Stomach (tissue), 9 donors: ENCODE measurements around the gene ALK. TPM values are rescaled to one million over a fixed set of nuclear protein-coding genes. Genes with fewer than 3 reads are reported as not detected.

ENCODE experiments used
- DNase-seq, 2 donors: peaks; one replicate each; pipeline versions ENCODE4 v3.0.0 to v3.0.0-alpha.2; 2013 to 2019
- H3K27ac ChIP-seq, 5 donors: fragments of 200-600 bp in 4 of 5; sonication (generic) in 4 of 5; one replicate each; pipeline ENCODE4 v1.5.1; 2013 to 2019; ENCODE audit warnings: mild to moderate bottlenecking in 1 of 5, moderate library complexity in 1 of 5
- H3K27me3 ChIP-seq, 3 donors: fragments of 200-600 bp; sonication (generic); one replicate each; pipeline ENCODE4 v1.5.1; 2017 to 2019; ENCODE audit warnings: mixed run types in 1 of 3
- H3K36me3 ChIP-seq, 4 donors: fragments of 200-600 bp; sonication (generic); 1 replicate in 3 of 4; 2 replicates in 1 of 4; pipeline ENCODE4 v1.5.1; 2016 to 2019
- H3K4me1 ChIP-seq, 4 donors: fragments of 200-600 bp; sonication (generic); one replicate each; pipeline ENCODE4 v1.5.1; 2016 to 2019
- H3K4me3 ChIP-seq, 4 donors: fragments of 200-600 bp; sonication (generic) in 3 of 4; one replicate each; pipeline ENCODE4 v1.5.1; 2016 to 2019; ENCODE audit warnings: mild to moderate bottlenecking in 1 of 4
- H3K9me3 ChIP-seq, 4 donors: fragments of 200-600 bp; sonication (generic); one replicate each; pipeline ENCODE4 v1.5.1; 2016 to 2019
- EP300 ChIP-seq: sonication (generic); formaldehyde crosslinking; IDR thresholded peaks from one replicate; pipeline ENCODE4 v1.6.1; 2017; ENCODE audit warnings: antibody characterized with exemption
- POLR2A ChIP-seq, 4 donors: fragments of 450-650 bp; IDR thresholded peaks; one replicate each; pipeline ENCODE4 v1.6.1; 2016; ENCODE audit warnings: antibody characterized with exemption in 4 of 4, control low read depth in 2 of 4, mild to moderate bottlenecking in 1 of 4, moderate library complexity in 1 of 4
- POLR2AphosphoS5 ChIP-seq, 3 donors: sonication (generic); formaldehyde crosslinking; IDR thresholded peaks; one replicate each; pipeline ENCODE4 v1.6.1; 2016; ENCODE audit warnings: antibody characterized with exemption in 3 of 3
- WGBS, 5 donors: extraction: QIAGEN DNeasy Blood & Tissue Kit in 3 of 5; methylation state at CpG; one replicate each; pipeline versions ENCODE4 v1.1.5 to v1.1.7; 2013 to 2018; 5-methylcytosine and 5-hydroxymethylcytosine counted together
- intact Hi-C: fragments of 100-400 bp; cut with DNase I; formaldehyde crosslinking; loops from one replicate; pipeline ENCODE4 v1.15.1; 2023; ENCODE audit warnings: low total_unique reads
- polyA plus RNA-seq, 3 donors: library from polyadenylated mRNA; stranded (reverse); fragments of 200-250 nt; gene quantifications; one replicate each; pipeline ENCODE4 v1.2.3, GENCODE V29; 2013
- total RNA-seq, 5 donors: library from RNA; depleted of rRNA; stranded (reverse); fragments of >200 nt; gene quantifications; one replicate each; pipeline versions ENCODE4 v1.1.0 to v1.2.3, GENCODE V29; 2014 to 2016
- TF ChIP-seq, protein P1 (sequence below), 7 experiments: fragments of 450-650 bp in 4 of 7; fragments of 200-600 bp in 3 of 7; sonication (generic) in 3 of 7; IDR thresholded peaks; one replicate each; pipeline ENCODE4 v1.5.1; 2016 to 2019; ENCODE audit warnings: antibody characterized with exemption in 7 of 7, control low read depth in 2 of 7, mild to moderate bottlenecking in 1 of 7
- donor health status: healthy with polysubstance abuse.
- donor health status: Bipolar disorder and iron deficiency.
- donor health status: healthy.

The ALK gene
- total and polyA plus RNA-seq, 8 donors = 0.13 to 0.92 TPM; not detected in 6

DNA sequence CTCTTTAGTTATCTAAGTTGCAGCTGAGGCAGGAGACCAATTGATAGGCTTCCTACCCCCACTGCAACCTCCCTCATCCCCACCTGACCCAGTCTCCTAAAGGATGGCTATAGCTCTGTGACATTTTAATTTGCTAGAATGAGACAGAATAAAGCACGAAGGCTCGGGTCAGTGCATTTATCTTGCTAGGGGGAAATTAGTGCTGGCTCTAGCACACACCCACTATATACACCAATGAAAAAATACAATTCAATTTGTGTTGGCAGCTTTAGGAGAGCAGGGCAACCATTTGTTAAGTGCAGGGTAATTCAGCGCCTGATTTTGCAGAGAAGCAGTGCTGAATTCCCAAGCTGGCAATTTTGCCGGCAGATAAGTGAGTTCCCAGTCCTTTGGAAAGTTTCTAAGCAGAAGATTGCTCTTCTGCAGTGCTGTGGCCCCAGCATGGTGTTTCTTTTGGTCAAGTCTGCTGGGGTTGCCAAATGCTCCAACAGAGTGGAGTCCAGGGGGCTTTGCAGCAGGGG lies 346.0 kb downstream of the ALK start:
- 81 to 93% (median 91%) methylated on average over 4 of the region's 4 CpGs for WGBS, 5 donors
- intact Hi-C loops = no loop called here
- H3K27ac ChIP-seq = no peak overlapping the region
- TF ChIP-seq EP300 = no peak
- TF ChIP-seq, protein P1, sequence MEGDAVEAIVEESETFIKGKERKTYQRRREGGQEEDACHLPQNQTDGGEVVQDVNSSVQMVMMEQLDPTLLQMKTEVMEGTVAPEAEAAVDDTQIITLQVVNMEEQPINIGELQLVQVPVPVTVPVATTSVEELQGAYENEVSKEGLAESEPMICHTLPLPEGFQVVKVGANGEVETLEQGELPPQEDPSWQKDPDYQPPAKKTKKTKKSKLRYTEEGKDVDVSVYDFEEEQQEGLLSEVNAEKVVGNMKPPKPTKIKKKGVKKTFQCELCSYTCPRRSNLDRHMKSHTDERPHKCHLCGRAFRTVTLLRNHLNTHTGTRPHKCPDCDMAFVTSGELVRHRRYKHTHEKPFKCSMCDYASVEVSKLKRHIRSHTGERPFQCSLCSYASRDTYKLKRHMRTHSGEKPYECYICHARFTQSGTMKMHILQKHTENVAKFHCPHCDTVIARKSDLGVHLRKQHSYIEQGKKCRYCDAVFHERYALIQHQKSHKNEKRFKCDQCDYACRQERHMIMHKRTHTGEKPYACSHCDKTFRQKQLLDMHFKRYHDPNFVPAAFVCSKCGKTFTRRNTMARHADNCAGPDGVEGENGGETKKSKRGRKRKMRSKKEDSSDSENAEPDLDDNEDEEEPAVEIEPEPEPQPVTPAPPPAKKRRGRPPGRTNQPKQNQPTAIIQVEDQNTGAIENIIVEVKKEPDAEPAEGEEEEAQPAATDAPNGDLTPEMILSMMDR (IDR thresholded peaks at IDR 0.05) = no peak
- TF ChIP-seq POLR2AphosphoS5 (IDR thresholded peaks at IDR 0.05) = no peak
- no peak for TF ChIP-seq POLR2A (IDR thresholded peaks at IDR 0.05)
- H3K36me3 ChIP-seq = no peaks in the 10 kb centered on the region
- no peaks in the 10 kb centered on the region for H3K27me3 ChIP-seq
- no peaks in the 10 kb centered on the region for H3K9me3 ChIP-seq
- no peak for DNase-seq
- H3K4me3 ChIP-seq = no peak overlapping the region
- H3K4me1 ChIP-seq = peaks cover 0 to 1% (median 0%) of the 10 kb centered on the region in 4 donors

DNA sequence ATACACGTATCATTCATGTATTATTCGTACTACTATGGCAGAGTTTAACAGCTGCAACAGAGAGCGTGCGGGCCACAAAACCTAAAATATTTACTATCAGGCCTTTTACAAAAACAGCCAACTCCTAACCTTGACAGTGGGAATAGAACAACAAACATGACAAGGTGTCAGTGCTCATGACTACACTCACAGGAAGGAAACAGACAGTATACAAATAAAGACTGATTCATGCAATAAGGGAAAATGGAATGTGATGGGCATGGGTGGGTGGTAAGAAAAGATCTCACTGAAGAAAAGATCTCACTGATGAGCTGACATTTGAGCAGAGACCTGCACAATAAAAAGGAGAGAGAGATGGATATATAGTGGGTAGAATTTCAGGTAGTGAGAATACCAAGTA lies 347.8 kb downstream of the ALK start:
- Histone ChIP-seq H3K27me3 (no peaks in the 10 kb centered on the region), H3K36me3 (no peaks in the 10 kb centered on the region), H3K4me3 (no peak overlapping the region), H3K4me1 (peaks cover 0 to 5% (median 0%) of the 10 kb centered on the region in 4 donors), H3K27ac (no peak overlapping the region), H3K9me3 (no peaks in the 10 kb centered on the region)
- intact Hi-C loops = no loop called here
- 79 to 98% (median 92%) methylated on average over 4 of the region's 4 CpGs for WGBS, 5 donors
- no peak for DNase-seq
- TF ChIP-seq POLR2A (IDR thresholded peaks at IDR 0.05) = no peak
- TF ChIP-seq, protein P1 (IDR thresholded peaks at IDR 0.05) = no peak
- no peak for TF ChIP-seq POLR2AphosphoS5 (IDR thresholded peaks at IDR 0.05)
- no peak for TF ChIP-seq EP300

DNA sequence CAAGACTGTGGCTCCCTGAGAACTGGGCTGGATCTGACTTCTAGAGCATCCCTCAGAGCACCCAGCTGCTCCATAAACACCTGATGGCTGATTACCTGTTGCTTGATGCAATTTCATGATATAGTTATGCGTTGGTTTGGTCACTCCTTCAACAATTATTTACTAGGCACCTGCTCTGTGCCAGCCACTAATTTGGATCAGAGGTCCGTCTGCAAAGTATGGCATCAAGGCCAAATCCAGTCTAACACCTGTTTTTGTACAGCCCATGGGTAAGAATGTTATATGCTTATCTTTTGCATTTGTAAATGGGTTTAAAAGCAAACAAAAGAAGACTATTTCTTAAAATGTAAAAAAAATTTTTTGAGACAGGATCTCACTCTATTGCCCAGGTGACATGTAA lies 348.2 kb downstream of the ALK start:
- Histone ChIP-seq H3K36me3 (no peaks in the 10 kb centered on the region), H3K4me3 (no peak overlapping the region), H3K27ac (no peak overlapping the region), H3K4me1 (peaks cover 0 to 5% (median 0%) of the 10 kb centered on the region in 4 donors), H3K9me3 (no peaks in the 10 kb centered on the region), H3K27me3 (no peaks in the 10 kb centered on the region)
- 30 to 62% (median 49%) methylated on average over 2 of the region's 2 CpGs for WGBS, 5 donors
- intact Hi-C loops = no loop called here
- DNase-seq = no peak
- TF ChIP-seq EP300 (no peak), POLR2AphosphoS5 (IDR thresholded peaks at IDR 0.05) (no peak), POLR2A (IDR thresholded peaks at IDR 0.05) (no peak)
- TF ChIP-seq, protein P1 (IDR thresholded peaks at IDR 0.05) = no peak

DNA sequence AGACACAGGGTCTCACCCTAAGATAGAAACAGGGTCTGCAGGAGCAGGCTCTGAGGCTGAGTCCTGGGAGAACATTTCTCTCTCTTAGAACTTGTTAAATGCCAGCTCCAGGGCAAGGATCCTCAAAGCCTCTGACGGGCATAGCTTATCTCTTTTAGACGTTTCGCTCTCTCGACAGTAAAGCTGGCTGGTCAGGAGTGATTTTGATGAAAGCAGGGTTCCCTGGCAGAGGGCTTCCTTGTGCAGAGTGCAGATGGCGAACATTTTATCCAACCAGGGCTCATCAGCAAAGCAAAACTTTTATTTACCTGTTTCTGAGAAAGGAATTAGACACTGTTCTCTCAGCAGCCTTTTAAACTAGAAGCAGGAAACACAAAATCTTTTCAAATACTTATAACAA lies 350.8 kb downstream of the ALK start:
- no peaks in the 10 kb centered on the region for H3K36me3 ChIP-seq
- DNase-seq = no peak
- H3K27ac ChIP-seq = peak overlapping the region in 1 of 5 donors; percentile 16
- TF ChIP-seq, protein P1 (IDR thresholded peaks at IDR 0.05) = no peak
- TF ChIP-seq POLR2A (IDR thresholded peaks at IDR 0.05) (no peak), POLR2AphosphoS5 (IDR thresholded peaks at IDR 0.05) (no peak), EP300 (no peak)
- H3K4me3 ChIP-seq = no peak overlapping the region
- H3K27me3 ChIP-seq = no peaks in the 10 kb centered on the region
- WGBS, 5 donors = 44 to 64% (median 57%) methylated on average over 5 of the region's 5 CpGs
- peaks cover 0 to 5% (median 0%) of the 10 kb centered on the region in 4 donors for H3K4me1 ChIP-seq
- no peaks in the 10 kb centered on the region for H3K9me3 ChIP-seq
- intact Hi-C loops = no loop called here
